HepG2 (cell line): ENCODE measurements around the gene SP110. TPM values are rescaled to one million over a fixed set of nuclear protein-coding genes. Genes with fewer than 3 reads are reported as not detected.
A peak's percentile ranks its signal among the peaks of the same experiment; 100 is the strongest.

Experiments
- BCL6 ChIP-seq: IDR thresholded peaks from 2 replicates; pipeline ENCODE4 v1.6.1; 2016; ENCODE audit warnings: missing genetic modification reagents, missing compliant biosample characterization
- CHCHD3 ChIP-seq: sonication (generic); formaldehyde crosslinking; IDR thresholded peaks from 2 replicates; pipeline ENCODE4 v1.8.0; 2022; ENCODE audit warnings: mild to moderate bottlenecking, missing genetic modification reagents, moderate library complexity
- CREM ChIP-seq, 2 experiments: sonication (generic) in 1 of 2; formaldehyde crosslinking in 1 of 2; IDR thresholded peaks; 2 replicates each; pipeline versions ENCODE4 v1.4.0 to v1.6.1; 2016 to 2020; ENCODE audit warnings: antibody characterized with exemption in 1 of 2, mild to moderate bottlenecking in 1 of 2, missing genetic modification reagents in 1 of 2
- E2F5 ChIP-seq: sonication (generic); formaldehyde crosslinking; conservative IDR thresholded peaks from 2 replicates; pipeline ENCODE4 v1.4.0; 2020; ENCODE audit warnings: missing genetic modification reagents
- GATAD2A ChIP-seq: IDR thresholded peaks from 2 replicates; pipeline ENCODE4 v1.6.1; 2016
- HDAC6 ChIP-seq: fragments of 200-600 bp; sonication (generic); IDR thresholded peaks from 2 replicates; pipeline ENCODE4 v1.7.0; 2017; ENCODE audit warnings: mild to moderate bottlenecking, antibody characterized with exemption, low read length, low read depth
- ISL2 ChIP-seq: sonication (generic); formaldehyde crosslinking; IDR thresholded peaks from 2 replicates; pipeline ENCODE4 v1.5.0; 2020; ENCODE audit warnings: missing genetic modification reagents
- NR2F1 ChIP-seq, 2 experiments: fragments of 450-650 bp in 1 of 2; formaldehyde crosslinking in 1 of 2; IDR thresholded peaks; 2 replicates each; pipeline versions ENCODE4 v1.5.0 to v1.6.1; 2016 to 2020; ENCODE audit warnings: mild to moderate bottlenecking in 1 of 2, missing compliant biosample characterization in 1 of 2, missing genetic modification reagents in 1 of 2, moderate library complexity in 1 of 2
- PHF21A ChIP-seq: sonication (generic); formaldehyde crosslinking; IDR thresholded peaks from 2 replicates; pipeline ENCODE4 v1.5.0; 2020; ENCODE audit warnings: mild to moderate bottlenecking, missing genetic modification reagents
- PRPF4 ChIP-seq: fragments of 200-400 bp; formaldehyde crosslinking; IDR thresholded peaks from 2 replicates; pipeline ENCODE4 v1.6.1; 2016; ENCODE audit warnings: low read length, low read depth; ENCODE audit not compliant: poor library complexity, severe bottlenecking
- RXRA ChIP-seq: sonication (generic); formaldehyde crosslinking; IDR thresholded peaks from 2 replicates; pipeline ENCODE4 v1.5.1; 2020; ENCODE audit warnings: missing genetic modification reagents
- SP140L ChIP-seq: sonication (generic); formaldehyde crosslinking; IDR thresholded peaks from 2 replicates; pipeline ENCODE4 v1.4.0; 2020; ENCODE audit warnings: missing genetic modification reagents, borderline replicate concordance
- TFAP4 ChIP-seq: sonication (generic); IDR thresholded peaks from 2 replicates; pipeline ENCODE4 v1.6.1; 2016; ENCODE audit warnings: low read depth, borderline replicate concordance
- UBTF ChIP-seq: sonication (generic); formaldehyde crosslinking; IDR thresholded peaks from 2 replicates; pipeline ENCODE4 v1.4.0; 2020; ENCODE audit warnings: mild to moderate bottlenecking, missing genetic modification reagents
- XRCC5 ChIP-seq: fragments of 200-400 bp; formaldehyde crosslinking; optimal IDR thresholded peaks from 2 replicates; pipeline ENCODE3; 2017; ENCODE audit warnings: mild to moderate bottlenecking, low read length
- ZMYM3 ChIP-seq: sonication (generic); formaldehyde crosslinking; IDR thresholded peaks from 2 replicates; pipeline ENCODE4 v1.5.1; 2020; ENCODE audit warnings: mild to moderate bottlenecking, missing genetic modification reagents
- ZNF205 ChIP-seq: IDR thresholded peaks from 2 replicates; pipeline ENCODE4 v1.6.1; 2018; ENCODE audit warnings: missing biosample characterization, missing genetic modification reagents
- ZNF446 ChIP-seq: sonication (generic); formaldehyde crosslinking; IDR thresholded peaks from 2 replicates; pipeline ENCODE4 v1.5.0; 2020; ENCODE audit warnings: mild to moderate bottlenecking, missing genetic modification reagents
- ZNF496 ChIP-seq: sonication (generic); formaldehyde crosslinking; IDR thresholded peaks from 2 replicates; pipeline ENCODE4 v1.8.1; 2023; ENCODE audit warnings: mild to moderate bottlenecking, moderate library complexity, missing genetic modification reagents; ENCODE audit not compliant: insufficient replicate concordance
- ZNF503 ChIP-seq: sonication (generic); formaldehyde crosslinking; IDR thresholded peaks from 2 replicates; pipeline ENCODE4 v1.4.0; 2020; ENCODE audit warnings: missing genetic modification reagents
- ZNF644 ChIP-seq: IDR thresholded peaks from 2 replicates; pipeline ENCODE4 v1.6.1; 2016; ENCODE audit warnings: low read depth
- polyA plus RNA-seq, 8 experiments: library from polyadenylated mRNA; depleted of rRNA in 3 of 8; stranded (reverse) in 7 of 8; unstranded in 1 of 8; fragments of >200 nt; fragmentation: Illumina TruSeq in 4 of 8; extraction: Trizol in 4 of 8; gene quantifications; 2 replicates each; pipeline versions ENCODE4 v1.2.1 to v1.2.3, GENCODE V29; 2011 to 2016; ENCODE audit warnings: low read depth in 4 of 8, missing spikeins in 1 of 8, mixed read lengths in 1 of 8; ENCODE audit not compliant: insufficient read depth in 1 of 8
- total RNA-seq, 5 experiments: library from RNA; depleted of rRNA; stranded (reverse); fragments of >200 nt; fragmentation: Illumina TruSeq; extraction: Trizol; gene quantifications; 2 replicates each; pipeline ENCODE4 v1.2.3, GENCODE V29; 2016; ENCODE audit warnings: low read depth in 1 of 5

Gene SP110
- total and polyA plus RNA-seq, 2 of the 13 experiments (the other 11 are each of a cell fraction or from before 2014, with no cell fraction given), result 7.9 to 10.4 TPM

GRCh38 chr2:230130668-230131364 is 89.0 kb downstream of the SP110 start (continued):
- TF ChIP-seq UBTF (no peak), ISL2 (no peak), ZNF205 (peak; percentile 97), NR2F1 (CRISPR knock-in tag; IDR thresholded peaks at IDR 0.05) (peak; percentile 58 to 70; a peak in 3 of 4 replicates), ZNF496 (no peak), BCL6 (CRISPR knock-in tag) (0 out of 2 replicates have a peak, but pooled peaks have one; percentile 13), ZMYM3 (CRISPR knock-in tag) (0 out of 2 replicates have a peak, but pooled peaks have one; percentile 21), TFAP4 (peak; percentile 90; the same call in 1 of the 2 replicates), XRCC5 (peak; percentile 44), ZNF644 (CRISPR knock-in tag) (peak; percentile 73; the same call in 1 of the 2 replicates), RXRA (CRISPR knock-in tag) (peak; percentile 75; the same call in 1 of the 2 replicates), GATAD2A (peak; percentile 37; the same call in 1 of the 2 replicates), PHF21A (CRISPR knock-in tag) (peak; percentile 51; the same call in 1 of the 2 replicates), CHCHD3 (CRISPR knock-in tag) (no peak), ZNF446 (no peak), CREM (IDR thresholded peaks at IDR 0.05) (peak; percentile 52), CREM (CRISPR knock-in tag; IDR thresholded peaks at IDR 0.05) (no peak), ZNF503 (CRISPR knock-in tag) (0 out of 2 replicates have a peak, but pooled peaks have one; percentile 41), PRPF4 (no peak), SP140L (no peak), E2F5 (CRISPR knock-in tag) (no peak), HDAC6 (no peak)
